NCI-H2171 (cell line): ENCODE data around the gene TCEAL8.
"Not testable (repeated sequence)": the region's sequence is repeated elsewhere in the genome, so short reads cannot be mapped to it uniquely, and the experiment has no call there.

Experiments used
- DNase-seq: peaks from one replicate; lab custom pipeline; 2025; lab: John Stamatoyannopoulos, UW

The TCEAL8 gene, protein sequence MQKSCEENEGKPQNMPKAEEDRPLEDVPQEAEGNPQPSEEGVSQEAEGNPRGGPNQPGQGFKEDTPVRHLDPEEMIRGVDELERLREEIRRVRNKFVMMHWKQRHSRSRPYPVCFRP

DNA sequence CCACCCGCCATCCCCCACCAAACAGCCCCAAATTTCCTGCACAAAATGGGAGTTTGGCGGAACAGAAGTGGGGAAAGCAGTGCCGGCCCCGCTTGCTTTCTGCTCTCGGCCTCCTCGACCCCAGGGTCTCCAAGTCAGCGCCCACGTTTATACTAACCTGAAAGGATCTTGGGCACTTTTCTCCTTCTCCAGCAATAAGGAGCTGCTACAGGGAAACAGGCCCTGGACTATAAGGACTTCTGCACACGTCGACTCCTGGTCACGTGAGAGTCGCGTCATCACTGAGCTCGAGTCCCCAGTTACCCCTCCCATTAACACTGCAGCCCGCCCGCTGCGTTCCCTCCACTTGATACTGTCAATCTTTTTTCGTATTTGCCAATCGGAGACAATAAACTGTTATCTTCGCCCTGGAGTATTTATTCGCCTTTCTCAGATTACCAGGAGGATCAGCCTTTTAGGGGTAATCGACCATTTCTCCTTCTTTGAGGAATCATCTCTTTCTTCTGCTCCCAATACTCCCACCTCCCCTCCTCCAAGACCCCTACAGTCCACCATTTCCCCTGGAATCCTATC, at the start of gene TCEAL8:
TSS of gene TCEAL8 (minus strand) at position 235 of the 573 bp plus-strand sequence. CDS start 1,176 bp downstream, outside the sequence.
- peak; percentile 65 for DNase-seq

GRCh38 chrX:103304705-103305104, 49.8 kb upstream of the TCEAL8 start:
- no peak for DNase-seq

- no peak for DNase-seq
These were observed 38.2 kb upstream of the TCEAL8 start for GRCh38 chrX:103293118-103293517.

GRCh38 chrX:103279624-103280023, 24.7 kb upstream of the TCEAL8 start:
- DNase-seq: no peak

GRCh38 chrX:103276581-103277002, 21.6 kb upstream of the TCEAL8 start, which contains the start of gene TCEAL5:
TCEAL5 (minus strand) TSS chrX:103276750; CDS start chrX:103274563, 2,187 bp downstream.
- peak; percentile 11 for DNase-seq

DNA sequence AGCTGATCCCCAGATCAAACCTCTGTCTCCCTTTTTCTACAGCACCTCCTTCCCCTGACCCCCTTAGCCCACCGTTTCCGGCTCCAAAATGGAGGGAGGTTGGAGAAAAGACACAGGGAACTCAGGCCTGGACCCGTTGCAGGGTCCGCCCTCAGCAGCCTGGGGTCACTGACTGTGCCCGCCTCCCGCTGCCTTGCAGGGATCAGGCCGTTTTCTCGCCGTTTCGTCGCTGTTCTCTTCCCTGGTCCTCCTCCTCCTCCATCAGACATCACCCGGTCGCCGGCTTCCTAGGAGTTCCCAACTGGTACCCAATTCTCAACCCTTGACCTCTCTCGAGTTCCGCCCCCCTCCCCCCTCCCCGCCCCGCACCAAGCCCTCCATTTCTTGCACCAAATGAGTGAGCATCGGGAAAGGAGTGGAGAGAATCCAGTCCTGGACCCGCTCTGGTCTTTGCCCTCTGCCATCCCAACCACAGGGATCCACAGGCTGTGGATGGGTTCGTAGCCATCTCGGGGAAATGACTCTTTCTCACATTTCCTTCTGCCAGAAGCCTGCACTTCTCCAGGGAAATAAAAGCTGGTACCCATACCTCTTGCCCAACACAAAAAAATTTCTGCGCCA, 21.1 kb upstream of the TCEAL8 start:
- no peak for DNase-seq

- DNase-seq: no peak
These were observed 19.3 kb upstream of the TCEAL8 start for GRCh38 chrX:103274284-103274683.

GRCh38 chrX:103258275-103258674, 3.3 kb upstream of the TCEAL8 start:
- no peak for DNase-seq

DNA sequence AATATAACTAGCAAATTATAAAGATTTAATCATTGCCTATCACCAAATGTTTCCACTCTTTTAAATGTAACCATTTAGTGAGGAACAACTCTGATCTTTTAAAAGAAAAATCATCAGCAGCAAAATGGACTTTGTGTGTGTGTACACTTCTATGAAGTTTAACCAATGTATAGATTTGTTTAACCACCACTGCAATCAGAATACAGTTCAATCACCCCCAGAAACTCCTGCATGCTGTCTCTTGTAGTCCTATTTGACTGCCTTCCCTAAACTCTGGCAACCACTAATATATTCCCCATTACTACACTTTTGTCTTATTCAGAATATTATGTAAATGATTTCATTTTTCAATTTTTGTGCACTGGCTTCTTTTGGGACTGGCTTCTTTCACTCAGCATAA, 1.7 kb upstream of the TCEAL8 start:
- no peak for DNase-seq

- DNase-seq: no peak
These were observed 657 bp downstream of the TCEAL8 start for GRCh38 chrX:103254171-103254824.

DNA sequence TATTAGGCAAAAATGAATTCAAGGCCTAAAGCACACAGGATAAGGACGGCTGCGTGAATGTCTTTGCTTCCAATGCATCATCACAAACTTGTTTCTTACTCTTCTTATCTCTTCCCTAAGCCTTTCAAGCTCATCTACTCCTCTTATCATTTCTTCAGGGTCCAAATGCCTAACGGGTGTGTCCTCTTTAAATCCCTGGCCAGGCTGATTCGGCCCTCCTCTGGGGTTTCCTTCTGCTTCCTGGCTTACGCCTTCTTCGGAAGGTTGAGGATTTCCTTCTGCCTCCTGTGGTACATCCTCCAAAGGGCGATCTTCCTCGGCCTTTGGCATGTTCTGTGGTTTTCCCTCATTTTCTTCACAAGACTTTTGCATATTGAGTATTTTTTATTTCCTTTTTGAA, 1.3 kb downstream of the TCEAL8 start:
- DNase-seq: no peak

- DNase-seq: no peak
These were observed 4.0 kb downstream of the TCEAL8 start for GRCh38 chrX:103250977-103251376.

GRCh38 chrX:103249805-103250204, 5.2 kb downstream of the TCEAL8 start:
- no peak for DNase-seq

- DNase-seq: no peak
These were observed 6.4 kb downstream of the TCEAL8 start for GRCh38 chrX:103248553-103248952.

GRCh38 chrX:103240155-103240554, 14.8 kb downstream of the TCEAL8 start:
- DNase-seq: no peak

DNA sequence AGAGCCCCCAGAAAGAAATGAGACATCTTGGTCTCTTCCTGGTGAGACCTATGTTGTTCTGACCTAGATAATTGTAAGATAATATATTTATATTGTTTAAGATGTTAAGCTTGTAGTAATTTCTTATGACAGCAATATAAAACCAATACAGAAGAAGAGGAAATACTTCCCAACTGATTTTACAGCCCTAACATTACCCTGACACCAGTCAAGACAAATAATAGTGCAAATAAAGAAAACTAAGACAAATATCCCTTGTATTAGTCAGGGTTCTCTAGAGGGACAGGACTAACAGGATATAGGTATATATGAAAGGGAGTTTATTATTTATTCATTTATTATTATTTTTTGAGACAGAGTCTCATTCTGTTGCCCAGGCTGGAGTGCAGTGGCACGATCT, 18.7 kb downstream of the TCEAL8 start:
- no peak for DNase-seq

GRCh38 chrX:103235608-103236007, 19.3 kb downstream of the TCEAL8 start:
- not testable (repeated sequence) for DNase-seq

GRCh38 chrX:103234869-103235268, 20.1 kb downstream of the TCEAL8 start:
- DNase-seq: no peak

DNA sequence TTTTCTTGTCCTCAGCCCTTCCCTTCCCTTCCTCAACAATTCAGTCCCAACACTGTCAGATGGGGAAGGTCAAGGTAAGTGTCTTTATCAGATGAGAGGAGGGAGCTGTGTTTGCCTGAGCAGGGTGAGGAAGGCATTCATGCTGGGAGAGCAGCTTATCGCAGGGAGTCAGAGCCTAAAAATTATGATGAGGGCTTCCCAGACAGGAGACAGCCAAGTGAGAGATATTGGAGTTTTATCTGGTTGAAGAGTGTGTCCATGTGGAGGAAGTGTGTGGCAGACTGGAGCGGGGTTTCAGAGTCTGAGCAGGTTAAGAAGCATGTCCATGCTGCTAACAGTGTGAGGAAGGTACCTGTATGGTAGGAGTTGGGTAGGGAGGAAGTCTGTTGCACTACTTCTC, 21.7 kb downstream of the TCEAL8 start:
- no peak for DNase-seq

DNA sequence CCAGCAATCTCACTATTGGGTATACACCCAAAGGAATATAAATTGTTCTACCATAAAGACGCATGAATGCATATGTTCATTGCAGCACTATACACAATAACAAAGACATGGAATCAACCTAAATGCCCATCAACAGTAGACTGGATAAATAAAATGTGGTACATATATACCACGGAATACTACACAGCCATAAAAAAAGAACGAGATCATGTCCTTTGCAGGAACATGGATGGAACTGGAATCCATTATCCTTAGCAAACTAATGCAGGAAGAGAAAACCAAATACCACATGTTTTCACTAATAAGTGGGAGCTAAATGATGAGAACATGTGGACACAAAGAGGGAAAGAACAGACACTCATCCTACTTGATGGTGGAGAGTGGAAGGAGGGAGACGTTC, 29.0 kb downstream of the TCEAL8 start:
- DNase-seq: not testable (repeated sequence)

- DNase-seq: no peak
These were observed 34.2 kb downstream of the TCEAL8 start for GRCh38 chrX:103220511-103221323.

GRCh38 chrX:103215425-103215991, 39.4 kb downstream of the TCEAL8 start:
- DNase-seq: peak; percentile 18
